HT-29 (cell line): ENCODE data around the gene SF3A1. TPM values are rescaled to one million over a fixed set of nuclear protein-coding genes. Genes with fewer than 3 reads are reported as not detected.
"Not testable (repeated sequence)": the region's sequence is repeated elsewhere in the genome, so short reads cannot be mapped to it uniquely, and the experiment has no call there.

Experiments used
- DNase-seq: peaks from one replicate; pipeline ENCODE4 v3.0.0-alpha.2; 2015; ENCODE audit warnings: low spot score
- total RNA-seq: library from RNA; depleted of rRNA; stranded (reverse); fragments of >200 nt; shearing (Covaris generic); gene quantifications from 2 replicates; pipeline ENCODE4 v1.2.3, GENCODE V29; 2014; rRNA removed

Gene SF3A1
- 42.3 and 50.8 TPM in 2 replicates for total RNA-seq

- DNase-seq: peak; percentile 81
Observed at GRCh38 chr22:30356449-30357235, at the start of gene SF3A1, which contains the start of gene CCDC157. Gene SF3A1, minus strand, starts transcription at chr22:30356894. Its CDS starts 102 bp downstream, at chr22:30356792. Gene CCDC157, plus strand, starts transcription at chr22:30357007. Its CDS starts 8,994 bp downstream, at chr22:30366001.

GRCh38 chr22:30406400-30406799, 49.7 kb upstream of the SF3A1 start:
- no peak for DNase-seq

GRCh38 chr22:30405731-30406130, 49.0 kb upstream of the SF3A1 start:
- no peak for DNase-seq

GRCh38 chr22:30404307-30404706, 47.6 kb upstream of the SF3A1 start:
- no peak for DNase-seq

GRCh38 chr22:30402766-30403104, 46.0 kb upstream of the SF3A1 start:
- DNase-seq: not testable (repeated sequence)

GRCh38 chr22:30402028-30402765, 45.5 kb upstream of the SF3A1 start:
- no peak for DNase-seq

GRCh38 chr22:30401024-30401423, 44.3 kb upstream of the SF3A1 start:
- DNase-seq: not testable (repeated sequence)

GRCh38 chr22:30400159-30400558, 43.5 kb upstream of the SF3A1 start:
- no peak for DNase-seq

GRCh38 chr22:30399718-30400117, 43.0 kb upstream of the SF3A1 start:
- no peak for DNase-seq

- DNase-seq: no peak
Observed at GRCh38 chr22:30398685-30399680, 42.3 kb upstream of the SF3A1 start.

- DNase-seq: no peak
Observed at GRCh38 chr22:30397656-30398635, 41.3 kb upstream of the SF3A1 start.

GRCh38 chr22:30396871-30397655, 40.4 kb upstream of the SF3A1 start, which contains the start of gene SEC14L2:
Gene SEC14L2, plus strand, starts transcription at chr22:30397018. Its CDS starts 99 bp downstream, at chr22:30397117.
- peak; percentile 37 for DNase-seq

- no peak for DNase-seq
Observed at GRCh38 chr22:30393885-30394284, 37.2 kb upstream of the SF3A1 start.

- DNase-seq: no peak
Observed at GRCh38 chr22:30393322-30393680, 36.6 kb upstream of the SF3A1 start.

- DNase-seq: no peak
Observed at GRCh38 chr22:30392661-30393321, 36.1 kb upstream of the SF3A1 start.

- peak; percentile 80 for DNase-seq
Observed at GRCh38 chr22:30390974-30391691, 34.4 kb upstream of the SF3A1 start.

GRCh38 chr22:30386960-30387827, 30.5 kb upstream of the SF3A1 start, which contains the start of gene RNF215:
Gene RNF215, minus strand, starts transcription at chr22:30387411. Its CDS starts 98 bp downstream, at chr22:30387313.
- peak; percentile 73 for DNase-seq
